Measurements from ENCODE around the gene MAP3K14.

DNA sequence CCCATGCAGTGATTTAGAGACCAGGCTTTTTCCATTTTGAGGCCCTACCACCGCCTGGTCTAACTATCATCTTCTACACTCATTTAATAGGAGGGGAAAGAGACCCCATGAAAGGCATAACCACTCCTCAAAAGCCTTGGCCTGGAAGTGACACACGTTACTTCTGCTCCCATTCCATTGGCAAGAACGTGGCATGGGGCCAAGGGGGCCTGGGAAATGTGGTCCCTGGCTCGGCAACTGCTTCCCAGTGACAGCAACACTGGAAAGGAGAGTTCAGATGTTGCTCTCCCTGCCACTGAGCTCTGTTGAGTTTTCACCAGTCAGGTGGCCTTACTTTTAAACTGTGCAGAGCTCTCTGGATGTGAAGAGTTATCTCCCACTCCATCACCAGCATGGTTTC lies 45.2 kb upstream of the MAP3K14 start:
- no peak for TF ChIP-seq POLR2A (IDR thresholded peaks at IDR 0.05)
- TF ChIP-seq, protein P1, sequence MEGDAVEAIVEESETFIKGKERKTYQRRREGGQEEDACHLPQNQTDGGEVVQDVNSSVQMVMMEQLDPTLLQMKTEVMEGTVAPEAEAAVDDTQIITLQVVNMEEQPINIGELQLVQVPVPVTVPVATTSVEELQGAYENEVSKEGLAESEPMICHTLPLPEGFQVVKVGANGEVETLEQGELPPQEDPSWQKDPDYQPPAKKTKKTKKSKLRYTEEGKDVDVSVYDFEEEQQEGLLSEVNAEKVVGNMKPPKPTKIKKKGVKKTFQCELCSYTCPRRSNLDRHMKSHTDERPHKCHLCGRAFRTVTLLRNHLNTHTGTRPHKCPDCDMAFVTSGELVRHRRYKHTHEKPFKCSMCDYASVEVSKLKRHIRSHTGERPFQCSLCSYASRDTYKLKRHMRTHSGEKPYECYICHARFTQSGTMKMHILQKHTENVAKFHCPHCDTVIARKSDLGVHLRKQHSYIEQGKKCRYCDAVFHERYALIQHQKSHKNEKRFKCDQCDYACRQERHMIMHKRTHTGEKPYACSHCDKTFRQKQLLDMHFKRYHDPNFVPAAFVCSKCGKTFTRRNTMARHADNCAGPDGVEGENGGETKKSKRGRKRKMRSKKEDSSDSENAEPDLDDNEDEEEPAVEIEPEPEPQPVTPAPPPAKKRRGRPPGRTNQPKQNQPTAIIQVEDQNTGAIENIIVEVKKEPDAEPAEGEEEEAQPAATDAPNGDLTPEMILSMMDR (IDR thresholded peaks at IDR 0.05), result no peak
- TF ChIP-seq EP300 (IDR thresholded peaks at IDR 0.05), result no peak

Measured in ovary (tissue), 3 donors.